WTC11 (cell line): ENCODE measurements around the gene NCAPH2. TPM values are rescaled to one million over a fixed set of nuclear protein-coding genes. Genes with fewer than 3 reads are reported as not detected.

Experiments
- ATAC-seq: fragments of 200-7000 bp; cut with Tn5 transposase; 2 replicates; pipeline ENCODE4 v1.10.0; 2021; ENCODE audit warnings: mild to moderate bottlenecking, moderate library complexity
- CTCF ChIA-PET: fragments of 300-600 bp; sonication (Branson Sonifier 250); formaldehyde crosslinking; loops from one replicate; lab custom pipeline; 2021; ENCODE audit warnings: antibody characterized with exemption; lab: Charles Lee
- POLR2A ChIA-PET: fragments of 350-600 bp; sonication (Branson Sonifier 250); formaldehyde crosslinking; loops from one replicate; lab custom pipeline; 2021; ENCODE audit warnings: antibody characterized with exemption; lab: Charles Lee
- DNase-seq: peaks from one replicate; pipeline ENCODE4 v3.0.0; 2021; ENCODE audit warnings: low spot score
- H3K27ac Mint-ChIP-seq: 2 replicates; pipeline ENCODE4 v1.8.0; 2021; ENCODE audit warnings: mixed read lengths
- H3K27me3 Mint-ChIP-seq: 2 replicates; pipeline ENCODE4 v1.8.0; 2021; ENCODE audit warnings: low read depth, mild to moderate bottlenecking, moderate library complexity, mixed read lengths
- H3K36me3 Mint-ChIP-seq: 2 replicates; pipeline ENCODE4 v1.8.0; 2021; ENCODE audit warnings: mixed read lengths
- H3K4me1 Mint-ChIP-seq: 2 replicates; pipeline ENCODE4 v1.8.0; 2022; ENCODE audit warnings: mixed read lengths
- H3K4me3 Mint-ChIP-seq: 2 replicates; pipeline ENCODE4 v1.8.0; 2021; ENCODE audit warnings: mild to moderate bottlenecking, moderate library complexity, mixed read lengths
- H3K9me3 Mint-ChIP-seq: 2 replicates; pipeline ENCODE4 v1.8.0; 2021; ENCODE audit warnings: mixed read lengths
- ATF2 ChIP-seq: sonication (generic); formaldehyde crosslinking; IDR thresholded peaks from 2 replicates; pipeline ENCODE4 v1.8.1; 2022; ENCODE audit warnings: low read depth, missing genetic modification reagents, borderline replicate concordance
- E2F4 ChIP-seq: sonication (generic); formaldehyde crosslinking; IDR thresholded peaks from 2 replicates; pipeline ENCODE4 v1.8.1; 2022; ENCODE audit warnings: low read depth, mild to moderate bottlenecking, moderate library complexity, missing genetic modification reagents, borderline replicate concordance
- ESRRA ChIP-seq: sonication (generic); formaldehyde crosslinking; IDR thresholded peaks from 2 replicates; pipeline ENCODE4 v1.8.1; 2022; ENCODE audit warnings: mild to moderate bottlenecking, missing genetic modification reagents, borderline replicate concordance
- FOXJ3 ChIP-seq: sonication (generic); formaldehyde crosslinking; IDR thresholded peaks from 2 replicates; pipeline ENCODE4 v1.9.0; 2021; ENCODE audit warnings: missing genetic modification reagents, mild to moderate bottlenecking, borderline replicate concordance
- FOXP1 ChIP-seq: sonication (generic); formaldehyde crosslinking; IDR thresholded peaks from 2 replicates; pipeline ENCODE4 v1.8.0; 2022; ENCODE audit warnings: missing genetic modification reagents, mild to moderate bottlenecking, moderate library complexity, borderline replicate concordance
- SOX15 ChIP-seq: fragments of 250-450 bp; sonication (Bioruptor Pico); IDR thresholded peaks from 2 replicates; pipeline ENCODE4 v1.9.0; 2021; ENCODE audit warnings: mild to moderate bottlenecking
- SP1 ChIP-seq: sonication (generic); formaldehyde crosslinking; conservative IDR thresholded peaks from 2 replicates; pipeline ENCODE4 v1.8.1; 2022; ENCODE audit warnings: missing genetic modification reagents
- USF2 ChIP-seq: sonication (generic); formaldehyde crosslinking; IDR thresholded peaks from 2 replicates; pipeline ENCODE4 v1.8.1; 2023; ENCODE audit warnings: mild to moderate bottlenecking, missing genetic modification reagents, moderate library complexity
- ZMAT4 ChIP-seq: fragments of 250-450 bp; sonication (Bioruptor Pico); IDR thresholded peaks from 2 replicates; pipeline ENCODE4 v1.9.0; 2021; ENCODE audit warnings: mild to moderate bottlenecking
- ZNF121 ChIP-seq: sonication (generic); formaldehyde crosslinking; IDR thresholded peaks from 2 replicates; pipeline ENCODE4 v1.8.0; 2023; ENCODE audit warnings: missing genetic modification reagents
- ZNF138 ChIP-seq: sonication (generic); formaldehyde crosslinking; conservative IDR thresholded peaks from 2 replicates; pipeline ENCODE4 v1.8.1; 2022; ENCODE audit warnings: mild to moderate bottlenecking, moderate library complexity, missing genetic modification reagents
- ZNF219 ChIP-seq: sonication (generic); formaldehyde crosslinking; IDR thresholded peaks from 2 replicates; pipeline ENCODE4 v1.8.0; 2023; ENCODE audit warnings: missing genetic modification reagents, mild to moderate bottlenecking, borderline replicate concordance
- total RNA-seq: library from RNA; stranded (reverse); gene quantifications from 3 replicates; pipeline ENCODE4 v1.2.3, GENCODE V29; 2021
- TF ChIP-seq, protein P1 (sequence below): fragments of 250-450 bp; sonication (Bioruptor Pico); conservative IDR thresholded peaks from 2 replicates; pipeline ENCODE4 v1.9.0; 2021; ENCODE audit warnings: mild to moderate bottlenecking
- TF ChIP-seq, protein P2 (sequence below): fragments of 250-450 bp; sonication (Bioruptor Pico); IDR thresholded peaks from 2 replicates; pipeline ENCODE4 v1.9.0; 2021; ENCODE audit warnings: mild to moderate bottlenecking
- TF ChIP-seq, protein P3 (sequence below): sonication (generic); formaldehyde crosslinking; IDR thresholded peaks from 2 replicates; pipeline ENCODE4 v1.8.1; 2022; ENCODE audit warnings: mild to moderate bottlenecking, moderate library complexity, missing genetic modification reagents

Gene NCAPH2
- total RNA-seq, 1 experiment from 2014 or later: 78.4 TPM

GRCh38 chr22:50530580-50530876, 22.5 kb downstream of the NCAPH2 start (continued):
- TF ChIP-seq, protein P1, sequence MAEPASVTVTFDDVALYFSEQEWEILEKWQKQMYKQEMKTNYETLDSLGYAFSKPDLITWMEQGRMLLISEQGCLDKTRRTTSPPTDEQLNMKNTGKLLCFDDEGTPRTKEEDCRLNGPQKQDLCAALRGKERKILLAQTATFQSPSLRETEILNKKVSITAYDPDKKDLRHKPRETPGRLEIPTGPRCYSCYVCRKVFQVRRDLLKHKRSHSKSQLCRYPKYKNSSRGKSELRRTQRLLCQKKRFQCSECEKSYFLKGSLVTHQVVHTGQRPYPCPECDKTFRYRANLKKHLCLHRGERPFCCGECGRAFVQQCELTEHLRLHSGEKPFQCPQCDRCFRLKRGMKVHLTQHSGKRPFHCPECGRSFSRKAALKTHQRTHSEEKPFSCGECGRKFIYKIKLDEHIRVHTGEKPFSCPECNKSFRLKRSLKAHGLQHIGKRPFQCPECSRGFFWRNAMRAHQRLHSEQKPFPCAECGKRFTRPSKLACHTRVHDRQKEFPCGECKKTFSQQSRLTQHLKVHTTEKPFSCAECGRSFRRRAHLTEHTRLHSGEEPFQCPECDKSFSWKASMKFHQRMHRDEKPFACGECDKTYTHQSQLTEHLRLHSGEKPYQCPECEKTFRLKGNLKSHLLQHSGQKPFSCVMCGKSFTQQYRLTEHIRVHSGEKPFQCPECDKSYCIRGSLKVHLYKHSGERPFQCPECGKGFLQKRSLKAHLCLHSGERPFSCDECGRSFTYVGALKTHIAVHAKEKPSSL (CRISPR knock-in tag): no peak
- TF ChIP-seq ZNF121 (CRISPR knock-in tag) (no peak), USF2 (CRISPR knock-in tag) (no peak)

GRCh38 chr22:50530877-50531545, 23.0 kb downstream of the NCAPH2 start:
- ChIA-PET POLR2A (no interaction called here), CTCF (interaction anchor here (1.3 kb wide), 3 partner anchors 23 to 169 kb away, joined by 4 to 7 read pairs (median 7); partner anchors contain the start of genes LMF2, NCAPH2 and SYCE3)
- Mint-ChIP-seq H3K9me3 (no peaks in the 10 kb centered on the region), H3K27ac (no peak overlapping the region), H3K27me3 (peaks cover 80% of the 10 kb centered on the region), H3K4me1 (peaks cover 15% of the 10 kb centered on the region), H3K4me3 (peak overlapping the region; percentile 72), H3K36me3 (no peaks in the 10 kb centered on the region)
- DNase-seq (peak; percentile 79), ATAC-seq (peak; percentile 40)
- TF ChIP-seq ZMAT4: no peak
- no peak for TF ChIP-seq FOXP1 (CRISPR knock-in tag)
- TF ChIP-seq ZNF138 (CRISPR knock-in tag): no peak
- TF ChIP-seq, protein P1 (CRISPR knock-in tag): no peak
- TF ChIP-seq SP1 (CRISPR knock-in tag): no peak; the same call in 1 of the 2 replicates
- no peak for TF ChIP-seq E2F4 (CRISPR knock-in tag)
- TF ChIP-seq FOXJ3: no peak
- no peak for TF ChIP-seq SOX15 (CRISPR knock-in tag)
- TF ChIP-seq ESRRA (CRISPR knock-in tag): no peak
- TF ChIP-seq, protein P2, sequence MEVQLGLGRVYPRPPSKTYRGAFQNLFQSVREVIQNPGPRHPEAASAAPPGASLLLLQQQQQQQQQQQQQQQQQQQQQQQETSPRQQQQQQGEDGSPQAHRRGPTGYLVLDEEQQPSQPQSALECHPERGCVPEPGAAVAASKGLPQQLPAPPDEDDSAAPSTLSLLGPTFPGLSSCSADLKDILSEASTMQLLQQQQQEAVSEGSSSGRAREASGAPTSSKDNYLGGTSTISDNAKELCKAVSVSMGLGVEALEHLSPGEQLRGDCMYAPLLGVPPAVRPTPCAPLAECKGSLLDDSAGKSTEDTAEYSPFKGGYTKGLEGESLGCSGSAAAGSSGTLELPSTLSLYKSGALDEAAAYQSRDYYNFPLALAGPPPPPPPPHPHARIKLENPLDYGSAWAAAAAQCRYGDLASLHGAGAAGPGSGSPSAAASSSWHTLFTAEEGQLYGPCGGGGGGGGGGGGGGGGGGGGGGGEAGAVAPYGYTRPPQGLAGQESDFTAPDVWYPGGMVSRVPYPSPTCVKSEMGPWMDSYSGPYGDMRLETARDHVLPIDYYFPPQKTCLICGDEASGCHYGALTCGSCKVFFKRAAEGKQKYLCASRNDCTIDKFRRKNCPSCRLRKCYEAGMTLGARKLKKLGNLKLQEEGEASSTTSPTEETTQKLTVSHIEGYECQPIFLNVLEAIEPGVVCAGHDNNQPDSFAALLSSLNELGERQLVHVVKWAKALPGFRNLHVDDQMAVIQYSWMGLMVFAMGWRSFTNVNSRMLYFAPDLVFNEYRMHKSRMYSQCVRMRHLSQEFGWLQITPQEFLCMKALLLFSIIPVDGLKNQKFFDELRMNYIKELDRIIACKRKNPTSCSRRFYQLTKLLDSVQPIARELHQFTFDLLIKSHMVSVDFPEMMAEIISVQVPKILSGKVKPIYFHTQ (CRISPR knock-in tag): no peak
- no peak for TF ChIP-seq ZNF219 (CRISPR knock-in tag)
- TF ChIP-seq ATF2 (CRISPR knock-in tag): no peak
- TF ChIP-seq, protein P3, sequence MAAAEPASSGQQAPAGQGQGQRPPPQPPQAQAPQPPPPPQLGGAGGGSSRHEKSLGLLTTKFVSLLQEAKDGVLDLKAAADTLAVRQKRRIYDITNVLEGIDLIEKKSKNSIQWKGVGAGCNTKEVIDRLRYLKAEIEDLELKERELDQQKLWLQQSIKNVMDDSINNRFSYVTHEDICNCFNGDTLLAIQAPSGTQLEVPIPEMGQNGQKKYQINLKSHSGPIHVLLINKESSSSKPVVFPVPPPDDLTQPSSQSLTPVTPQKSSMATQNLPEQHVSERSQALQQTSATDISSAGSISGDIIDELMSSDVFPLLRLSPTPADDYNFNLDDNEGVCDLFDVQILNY (CRISPR knock-in tag): no peak
